HuH-7 (cell line): ENCODE results near the gene CACNG4.
A peak's percentile ranks its signal among the peaks of the same experiment; 100 is the strongest.
"Not testable (repeated sequence)": the region's sequence is repeated elsewhere in the genome, so short reads cannot be mapped to it uniquely, and the experiment has no call there.

Experiments used
- DNase-seq: peaks from one replicate; pipeline ENCODE4 v3.0.0; 2011; ENCODE audit warnings: low spot score

Gene CACNG4

DNA sequence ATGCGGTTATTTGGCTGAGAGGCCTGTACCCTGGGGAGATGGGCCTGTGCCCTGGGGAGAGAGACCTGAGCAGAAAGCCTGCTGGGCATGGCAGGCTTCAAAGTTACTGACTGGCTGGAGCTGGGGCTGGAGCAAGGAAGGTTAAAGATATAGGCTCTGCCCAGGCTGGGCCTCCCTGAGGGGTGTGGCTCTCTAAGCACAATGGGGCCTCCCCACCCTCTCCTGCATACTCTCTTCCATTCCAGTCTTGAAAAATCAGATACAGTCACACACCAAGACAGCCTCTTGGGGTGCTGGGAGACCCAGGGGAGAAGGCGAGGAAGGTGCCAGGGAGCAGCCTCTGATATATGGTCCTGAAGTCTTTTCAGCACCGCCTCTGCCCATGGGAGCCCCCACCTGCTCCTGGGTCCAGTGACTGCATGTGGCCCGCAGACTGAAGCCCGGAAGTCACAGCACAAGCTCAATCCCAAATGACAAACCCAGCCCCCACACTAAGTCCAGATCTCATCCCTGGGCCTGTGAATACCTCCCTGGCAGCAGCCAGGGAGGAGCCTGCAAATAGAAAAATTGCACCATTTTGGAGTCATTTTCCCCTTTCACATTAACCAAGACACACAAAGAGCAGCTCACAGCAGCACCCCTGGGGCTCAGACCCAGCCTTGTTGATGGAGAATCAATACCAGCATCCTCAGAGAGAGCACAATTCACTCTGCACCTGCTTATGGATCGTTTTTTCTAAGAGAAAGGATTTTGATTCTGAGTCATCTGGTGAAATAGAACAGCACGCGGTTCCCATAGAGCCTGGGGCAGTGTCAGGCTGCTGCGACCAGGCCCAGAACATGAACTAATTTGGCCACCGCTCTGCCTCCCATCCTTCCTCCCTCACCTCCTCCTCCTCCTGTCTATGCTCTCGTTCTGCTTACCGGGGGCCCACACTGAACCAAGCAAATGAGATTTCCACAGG is 54.2 kb downstream of the CACNG4 start:
- DNase-seq = no peak

DNA sequence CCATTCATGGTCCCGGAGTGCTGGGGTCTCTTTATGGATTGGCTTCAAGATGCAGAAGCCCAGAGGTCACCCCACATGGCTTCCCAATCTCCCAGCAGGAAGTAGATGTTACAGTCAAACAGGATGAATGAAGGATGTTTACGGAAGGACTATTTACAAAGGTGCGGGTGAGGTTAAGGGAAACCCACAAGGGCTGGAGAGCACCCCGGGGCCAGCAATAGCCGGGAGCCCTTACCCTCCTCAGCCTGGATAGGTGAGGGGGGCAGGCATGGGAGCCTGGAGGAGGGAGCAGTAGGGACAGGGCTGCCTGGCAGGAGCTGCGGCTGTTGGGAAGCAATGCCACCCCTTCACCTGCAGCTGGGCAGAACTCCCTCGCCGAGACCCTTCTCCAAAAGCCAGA is 55.3 kb downstream of the CACNG4 start:
- no peak for DNase-seq

DNA sequence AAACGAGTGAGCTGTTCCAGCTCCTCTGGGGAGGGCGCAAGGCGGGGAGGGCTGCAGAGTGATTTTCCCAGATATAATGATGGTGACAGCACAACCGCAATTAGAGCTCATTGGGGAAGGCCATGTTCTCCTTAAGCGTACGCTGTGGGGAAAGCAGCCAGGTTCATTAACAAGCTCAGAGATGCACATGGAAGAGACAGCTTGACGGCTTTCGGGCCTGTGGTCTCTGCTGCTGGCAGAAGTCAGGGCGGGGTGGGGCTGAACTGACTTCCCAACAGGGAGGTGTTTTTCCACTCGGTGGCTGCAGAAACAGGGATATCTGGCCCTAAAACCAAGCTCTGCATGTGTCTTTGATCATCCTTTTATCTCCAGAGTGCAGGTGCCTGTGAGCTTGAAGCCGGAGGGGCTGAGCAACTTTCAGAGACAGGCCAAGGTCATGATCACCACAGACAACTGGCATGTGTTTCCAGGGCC is 55.8 kb downstream of the CACNG4 start:
- DNase-seq = no peak

DNA sequence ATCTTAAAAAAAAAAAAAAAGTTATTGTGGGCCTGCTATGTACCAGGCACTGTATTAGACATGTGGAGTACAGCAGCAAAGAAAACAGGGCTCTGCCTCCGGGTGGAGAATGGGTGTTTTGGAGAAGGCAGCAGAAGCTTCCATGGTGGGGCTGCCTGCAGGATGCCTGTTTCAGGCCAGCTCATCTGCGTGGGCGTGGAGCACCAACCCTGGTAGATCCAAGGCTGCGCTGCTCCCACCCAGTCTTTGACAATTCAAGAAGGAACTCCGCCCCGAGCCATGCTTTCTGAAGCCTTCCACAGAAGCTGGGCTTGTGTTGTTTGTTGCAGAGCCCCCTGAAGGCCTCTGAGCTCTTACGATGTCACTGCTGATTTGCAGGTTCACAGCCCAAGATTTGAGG is 56.7 kb downstream of the CACNG4 start:
- DNase-seq = no peak

DNA sequence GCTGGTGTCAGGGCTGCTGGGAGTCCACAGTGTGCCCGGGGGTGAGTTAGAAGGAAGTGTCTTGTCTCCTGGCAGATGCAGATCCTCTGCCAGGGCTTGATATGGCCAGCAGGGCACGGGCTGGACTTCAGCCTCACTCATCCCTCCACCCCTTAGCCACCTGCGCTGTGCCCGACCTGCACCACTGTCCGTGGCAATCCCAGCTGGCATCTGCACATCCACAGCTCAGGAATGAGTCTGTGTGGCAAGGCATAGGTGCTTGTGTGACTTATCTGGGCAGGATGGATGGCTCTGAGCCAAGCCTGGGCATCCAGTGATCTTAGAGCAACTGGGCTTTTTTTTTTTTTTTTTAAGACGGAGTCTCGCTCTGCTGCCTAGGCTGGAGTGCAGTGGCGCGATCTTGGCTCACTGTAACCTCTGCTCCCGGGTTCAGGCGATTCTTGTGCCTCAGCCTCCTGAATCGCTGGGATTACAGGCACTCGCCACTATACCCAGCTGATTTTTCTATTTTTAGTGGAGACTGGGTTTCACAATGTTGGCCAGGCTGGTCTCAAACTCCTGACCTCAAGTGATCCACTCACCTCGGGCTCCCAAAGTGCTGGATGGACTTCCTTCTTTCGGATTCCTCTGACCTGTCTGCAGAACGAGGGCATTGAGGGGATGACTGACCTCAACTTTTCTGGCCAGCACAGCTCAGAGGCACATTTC is 57.4 kb downstream of the CACNG4 start:
- no peak for DNase-seq

DNA sequence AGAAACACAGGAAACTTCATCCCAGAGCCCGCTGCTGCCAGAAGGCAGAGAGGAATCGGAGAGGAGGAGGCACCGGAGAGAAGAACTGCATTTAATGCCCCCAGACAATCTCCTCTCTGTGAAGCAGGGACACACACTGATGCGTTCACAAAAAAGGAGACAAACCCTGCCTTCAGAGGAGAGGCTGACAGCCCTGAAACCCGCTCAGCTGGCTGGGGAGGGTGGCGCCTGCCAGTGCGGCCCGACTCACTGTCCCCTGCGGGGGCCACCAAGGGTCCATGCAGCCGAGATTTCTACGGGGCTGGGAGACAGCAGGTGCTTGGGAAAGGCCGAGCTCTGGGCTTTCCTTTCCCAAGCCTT is 57.9 kb downstream of the CACNG4 start:
- no peak for DNase-seq

DNA sequence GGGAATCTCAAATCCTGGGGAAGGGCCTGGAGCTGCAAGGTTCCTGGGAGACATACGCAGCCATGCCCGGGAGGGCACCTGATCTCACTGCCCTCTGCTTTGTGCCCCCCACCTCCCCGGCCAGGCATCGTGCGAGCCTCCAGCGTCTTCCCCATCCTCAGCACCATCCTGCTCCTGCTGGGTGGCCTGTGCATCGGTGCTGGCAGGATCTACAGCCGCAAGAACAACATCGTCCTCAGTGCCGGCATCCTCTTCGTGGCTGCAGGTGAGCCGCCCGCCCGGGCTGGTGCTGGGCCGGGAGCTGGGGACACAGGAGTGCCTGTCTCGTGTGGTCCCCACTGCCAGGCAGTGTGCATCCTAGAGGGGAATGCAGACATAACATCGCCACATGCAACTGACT is 60.2 kb downstream of the CACNG4 start:
- DNase-seq = no peak

DNA sequence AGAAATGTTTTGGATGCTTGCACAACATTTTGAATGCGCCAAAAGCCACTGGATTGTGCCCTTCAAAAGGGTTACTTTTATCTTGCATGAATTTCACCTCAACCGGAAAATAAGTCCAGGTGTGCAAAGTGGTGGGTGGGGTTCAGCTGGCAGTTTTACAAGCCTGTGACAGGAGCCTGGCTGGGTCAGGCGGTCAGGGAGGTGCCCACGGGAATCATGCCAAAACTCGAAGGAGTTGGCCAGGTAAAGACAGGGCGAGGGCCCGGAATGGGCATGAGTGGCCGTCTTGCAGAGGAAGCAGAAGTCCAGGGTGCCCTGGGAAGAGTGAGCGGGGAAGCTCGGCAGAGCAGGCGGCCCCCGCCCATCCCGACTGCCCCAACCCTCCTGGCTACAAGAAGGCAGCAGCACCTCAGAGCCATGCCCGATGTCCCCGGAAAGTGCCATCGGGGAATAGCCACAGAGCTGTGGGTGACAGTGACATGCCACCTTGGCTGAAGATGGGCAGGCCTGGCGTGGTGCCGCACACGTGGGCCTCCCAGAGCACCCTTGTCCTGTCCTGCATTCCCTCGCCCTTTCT is 60.8 kb downstream of the CACNG4 start:
- DNase-seq = no peak

DNA sequence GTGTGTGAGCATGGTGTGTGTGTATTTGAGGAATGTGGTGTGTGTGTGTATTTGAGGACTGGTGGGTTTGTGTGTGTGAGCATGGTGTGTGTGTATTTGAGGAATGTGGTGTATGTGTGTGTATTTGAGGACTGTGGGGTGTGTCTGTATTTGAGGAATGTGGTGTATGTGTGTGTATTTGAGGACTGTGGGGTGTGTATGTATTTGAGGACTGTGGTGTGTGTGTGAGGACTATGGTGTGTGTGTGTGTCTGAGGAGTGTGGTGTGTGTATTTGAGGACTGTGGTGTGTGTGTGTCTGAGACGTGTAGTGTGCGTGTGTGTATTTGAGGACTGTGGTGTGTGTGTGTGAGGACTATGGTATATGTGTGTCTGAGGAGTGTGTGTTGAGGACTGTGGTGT is 61.8 kb downstream of the CACNG4 start:
- no peak for DNase-seq

DNA sequence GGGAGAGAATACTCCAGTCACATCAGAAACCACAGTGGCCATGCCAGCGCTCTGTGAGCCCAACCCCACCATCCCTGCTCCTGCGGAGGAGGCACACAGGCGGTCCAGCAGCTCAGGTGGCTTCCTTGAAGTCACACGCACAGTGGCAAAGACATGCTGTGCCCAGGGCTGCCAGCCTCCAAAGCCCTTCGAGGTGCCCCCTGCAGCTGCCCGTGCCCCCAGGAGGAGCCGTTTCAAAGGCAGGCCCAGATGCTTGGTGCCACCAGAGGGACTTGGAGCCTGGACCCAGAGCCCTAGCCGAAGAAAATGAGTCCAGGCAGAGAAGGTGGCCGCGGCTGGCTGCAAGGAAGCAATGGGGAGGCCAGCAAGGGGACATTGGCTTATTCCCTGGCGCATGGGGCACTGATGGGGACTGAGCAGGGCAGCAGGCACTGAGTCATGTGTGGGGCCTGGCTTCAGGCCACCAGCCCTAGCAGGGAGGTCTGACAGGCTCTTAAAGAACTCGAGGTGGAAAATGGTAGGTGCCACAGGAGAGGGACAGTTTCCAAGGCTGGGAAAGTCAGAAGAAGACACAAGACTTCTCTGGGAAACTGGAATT is 62.6 kb downstream of the CACNG4 start:
- no peak for DNase-seq

DNA sequence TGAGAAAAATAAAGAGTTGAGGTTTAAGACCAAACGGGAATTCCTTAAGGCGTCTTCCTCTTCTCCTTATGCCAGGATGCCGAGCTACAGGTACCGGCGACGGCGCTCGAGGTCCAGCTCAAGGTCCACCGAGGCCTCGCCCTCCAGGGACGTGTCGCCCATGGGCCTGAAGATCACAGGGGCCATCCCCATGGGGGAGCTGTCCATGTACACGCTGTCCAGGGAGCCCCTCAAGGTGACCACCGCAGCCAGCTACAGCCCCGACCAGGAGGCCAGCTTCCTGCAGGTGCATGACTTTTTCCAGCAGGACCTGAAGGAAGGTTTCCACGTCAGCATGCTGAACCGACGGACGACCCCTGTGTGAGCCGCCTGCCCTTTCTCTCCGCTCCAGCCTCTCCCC is 66.1 kb downstream of the CACNG4 start:
- DNase-seq = no peak

DNA sequence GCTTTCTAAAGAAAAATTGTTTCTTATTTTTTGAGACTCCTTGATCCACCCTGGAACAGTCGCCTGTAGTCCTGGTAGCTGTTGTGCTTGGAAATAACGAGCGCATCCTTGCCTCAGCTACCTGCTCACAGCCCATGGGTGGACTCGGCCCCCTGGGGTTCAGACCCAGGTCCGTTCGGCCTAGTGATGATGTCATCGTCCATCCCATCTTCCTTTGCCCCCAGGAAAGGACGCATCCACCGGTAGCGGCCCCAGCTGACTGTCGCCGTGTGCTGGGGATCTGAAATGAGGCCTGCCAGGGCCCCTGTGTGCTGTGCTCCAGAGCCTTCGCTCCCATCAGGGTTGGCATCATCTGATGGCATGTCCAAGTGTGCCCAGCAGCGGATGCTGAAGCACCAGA is 67.9 kb downstream of the CACNG4 start:
- no peak for DNase-seq

DNA sequence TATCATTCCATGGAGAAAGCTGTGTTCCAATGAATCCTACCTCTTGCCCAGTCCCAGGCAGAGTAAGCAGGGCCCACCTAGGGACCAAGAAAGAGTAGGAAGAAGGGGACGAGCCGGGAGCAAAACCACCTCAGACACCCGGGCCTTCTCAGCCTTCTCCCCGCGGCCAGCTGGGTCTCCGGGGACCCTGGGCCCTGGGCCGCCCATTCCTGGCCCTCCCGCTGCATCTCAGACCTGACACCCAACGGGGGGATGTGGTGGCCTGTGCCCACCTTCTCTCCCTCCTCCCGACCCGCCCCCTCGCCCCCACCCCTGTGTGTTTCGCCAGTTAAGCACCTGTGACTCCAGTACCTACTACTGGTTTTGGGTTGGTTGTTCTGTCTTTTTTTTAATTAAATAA is 68.5 kb downstream of the CACNG4 start:
- no peak for DNase-seq

DNA sequence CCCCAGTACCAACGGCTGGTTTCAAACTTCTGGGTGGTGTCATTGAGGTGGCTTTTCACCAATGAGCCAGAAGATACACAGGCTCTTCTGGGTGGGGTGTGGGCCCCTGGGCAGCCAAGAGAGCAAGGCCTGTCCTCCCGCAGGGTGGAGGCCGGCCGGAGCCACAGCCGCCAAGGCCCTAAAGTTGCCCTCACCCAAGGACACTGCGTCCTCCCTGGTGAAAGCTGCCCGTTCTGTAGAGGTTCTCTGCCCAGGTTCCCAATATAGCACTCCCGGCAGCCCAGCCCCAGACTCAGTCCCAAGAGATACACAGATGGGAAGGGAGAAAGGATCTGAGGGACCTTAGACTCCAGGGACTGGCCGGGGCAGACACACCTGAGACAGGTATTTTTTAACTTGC is 69.1 kb downstream of the CACNG4 start:
- DNase-seq = no peak

DNA sequence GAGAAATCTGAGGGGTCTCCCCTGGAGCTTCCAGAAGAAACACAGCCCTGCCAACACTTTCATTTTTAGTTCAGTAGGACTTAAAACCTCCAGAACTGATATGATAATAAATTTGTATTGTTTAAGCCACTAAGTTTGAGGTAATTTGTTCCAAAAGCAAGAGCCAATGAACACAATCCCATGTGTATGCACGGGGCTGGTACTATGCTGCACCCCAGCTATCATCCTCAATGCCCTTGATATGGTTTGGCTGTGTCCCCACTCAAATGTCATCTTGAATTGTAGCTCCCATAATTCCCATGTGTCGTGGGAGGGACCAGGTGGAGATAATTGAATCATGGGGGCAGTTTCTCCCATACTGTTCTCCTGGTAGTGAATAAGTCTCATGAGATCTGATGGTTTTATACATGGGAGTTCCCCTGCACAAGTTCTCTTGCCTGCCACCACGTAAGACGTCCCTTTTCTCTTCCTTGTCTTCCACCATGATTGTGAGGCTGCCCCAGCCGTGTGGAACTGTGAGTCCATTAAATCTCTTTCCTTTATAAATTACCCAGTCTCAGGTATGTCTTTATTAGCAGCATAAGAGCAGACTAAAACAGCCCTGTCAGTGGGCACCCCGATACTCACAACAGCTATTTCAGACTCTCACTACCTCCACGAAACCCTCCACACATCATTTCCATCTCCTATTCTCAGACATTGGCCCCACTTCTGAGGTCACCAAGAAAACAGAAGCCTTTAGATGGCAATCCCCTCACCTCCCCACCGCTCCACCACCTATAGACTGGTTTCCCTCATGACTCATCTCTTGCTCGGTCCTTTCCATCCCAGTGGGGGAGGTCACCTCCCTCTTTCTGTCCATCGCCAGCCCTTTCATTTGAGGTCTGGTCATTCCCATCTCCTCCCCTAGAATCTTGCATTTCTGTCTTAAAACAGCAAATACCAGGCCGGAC is 70.9 kb downstream of the CACNG4 start:
- no peak for DNase-seq

DNA sequence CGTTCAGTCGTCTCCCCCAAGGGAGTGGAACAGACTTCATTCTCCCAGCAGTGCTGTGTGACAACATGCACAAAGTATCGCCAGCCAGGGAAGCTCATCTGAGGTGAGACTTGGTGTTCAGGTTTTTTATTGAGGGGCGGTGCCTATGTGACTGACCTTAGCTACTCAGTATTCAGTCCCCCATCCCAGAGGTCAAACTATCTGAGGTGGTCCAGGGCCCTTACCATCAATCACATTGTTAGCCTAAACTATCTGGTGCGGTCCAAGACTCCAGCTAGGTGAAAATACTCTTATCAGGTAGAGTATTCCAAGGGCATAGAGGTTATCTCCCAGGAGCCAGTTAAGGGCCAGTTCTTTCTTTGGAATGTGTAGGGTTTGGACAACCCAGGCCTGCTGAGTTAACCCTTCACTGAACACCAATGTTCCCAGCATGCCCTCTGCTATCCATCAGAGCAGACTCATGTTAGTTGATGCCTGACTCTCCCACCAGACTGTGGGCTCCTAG is 74.4 kb downstream of the CACNG4 start:
- DNase-seq = no peak

DNA sequence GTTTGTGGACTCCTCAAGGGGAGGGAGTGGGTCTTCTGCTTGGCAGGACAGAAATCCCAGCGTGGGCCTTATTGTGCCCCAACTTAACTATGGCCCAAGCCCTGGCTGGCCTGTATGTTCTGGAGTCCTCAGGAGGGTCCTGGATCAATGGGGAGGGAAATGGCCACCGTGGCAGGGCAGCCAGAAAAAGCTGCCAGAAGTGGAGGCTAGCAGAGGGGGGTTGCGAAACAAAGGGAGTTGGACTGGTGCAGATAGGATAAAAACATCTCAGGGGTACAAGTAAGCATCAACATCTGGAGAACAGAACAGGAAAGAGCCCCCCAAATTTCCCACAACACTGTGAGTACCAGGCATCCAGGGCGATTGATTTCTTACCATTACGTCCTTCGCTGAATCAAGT is 76.1 kb downstream of the CACNG4 start:
- DNase-seq = no peak

DNA sequence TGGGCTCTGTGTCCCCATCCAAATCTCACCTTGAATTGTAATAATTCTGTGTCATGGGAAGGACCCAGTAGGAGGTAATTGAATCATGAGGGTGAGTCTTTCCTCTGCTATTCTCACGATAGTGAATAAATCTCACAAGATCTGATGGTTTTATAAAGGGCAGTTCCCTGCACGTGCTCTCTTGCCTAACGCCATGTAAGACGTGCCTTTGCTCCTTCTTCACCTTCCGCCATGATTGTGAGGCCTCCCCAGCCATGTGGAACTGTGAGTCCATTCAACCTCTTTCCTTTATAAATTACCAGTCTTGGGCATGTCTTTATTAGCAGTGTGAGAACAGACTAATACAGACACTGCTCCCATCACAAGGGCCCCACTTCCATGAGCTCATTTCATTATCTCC is 76.6 kb downstream of the CACNG4 start:
- DNase-seq = not testable (repeated sequence)

DNA sequence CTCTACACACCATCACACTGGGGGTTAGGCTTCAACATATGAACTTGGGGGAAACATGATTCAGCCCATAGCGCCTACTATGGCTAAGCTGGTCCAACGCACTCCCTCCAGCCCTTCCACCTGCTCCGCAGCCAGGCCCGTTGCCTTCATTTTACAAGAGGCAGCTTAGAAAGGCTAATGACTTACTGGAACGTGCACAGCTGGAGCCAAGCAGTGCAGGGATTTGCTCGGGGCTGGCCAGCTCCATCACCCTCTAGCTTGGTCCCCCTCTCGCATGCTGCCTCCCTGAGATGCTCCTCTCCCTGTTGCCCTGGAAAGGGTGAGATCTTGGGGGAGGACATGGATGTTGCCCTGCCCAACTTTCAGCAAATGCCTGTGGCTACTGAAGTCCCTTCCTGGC is 77.0 kb downstream of the CACNG4 start:
- DNase-seq = no peak

DNA sequence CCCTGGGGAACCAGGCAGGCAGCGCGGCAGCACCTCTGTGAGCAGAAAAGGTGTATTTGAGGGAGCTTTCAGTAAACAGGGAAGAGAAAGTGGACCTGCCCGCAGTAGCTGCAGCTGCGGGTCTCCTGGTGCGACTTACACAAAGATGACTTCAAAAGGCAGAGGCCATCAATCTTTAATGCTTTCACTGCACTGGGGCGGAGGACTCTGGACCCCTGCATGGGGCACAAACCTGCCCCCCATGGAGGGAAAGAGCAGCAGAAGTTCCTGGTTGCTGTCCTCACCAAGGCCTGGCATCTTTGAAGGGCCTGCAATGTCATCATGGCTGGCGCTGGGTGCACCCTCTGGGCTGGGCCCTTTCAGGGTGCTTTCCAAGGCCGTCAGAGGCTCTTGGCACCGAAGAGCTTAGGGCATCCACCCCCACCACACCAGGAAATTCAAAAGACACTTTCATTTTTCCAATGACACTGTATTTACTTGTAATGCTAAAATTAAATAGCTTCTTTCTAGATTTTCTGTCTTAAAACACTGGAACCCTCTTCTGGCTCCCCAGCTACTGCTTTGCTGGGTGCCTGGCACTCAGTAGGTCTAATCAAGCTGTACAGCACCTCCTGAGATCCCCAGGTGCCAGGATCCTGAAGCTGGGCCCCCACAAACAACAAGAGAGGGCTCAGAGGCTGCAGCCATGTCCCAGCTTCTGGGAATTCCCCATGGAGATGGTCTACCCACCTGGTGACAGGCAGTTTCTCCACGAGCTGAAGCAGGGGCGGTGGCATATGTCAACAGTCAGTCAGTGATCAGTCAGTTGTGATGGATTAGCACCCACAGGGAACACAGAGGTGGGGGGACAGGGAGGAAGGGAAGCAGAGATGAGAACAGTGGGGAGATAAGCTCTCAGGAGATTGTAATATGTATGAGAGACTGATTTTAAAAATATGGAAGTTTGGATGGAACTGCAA is 77.7 kb downstream of the CACNG4 start:
- DNase-seq = peak; percentile 36
